ENCODE results near the gene ATP6V0B.

Gene ATP6V0B

DNA sequence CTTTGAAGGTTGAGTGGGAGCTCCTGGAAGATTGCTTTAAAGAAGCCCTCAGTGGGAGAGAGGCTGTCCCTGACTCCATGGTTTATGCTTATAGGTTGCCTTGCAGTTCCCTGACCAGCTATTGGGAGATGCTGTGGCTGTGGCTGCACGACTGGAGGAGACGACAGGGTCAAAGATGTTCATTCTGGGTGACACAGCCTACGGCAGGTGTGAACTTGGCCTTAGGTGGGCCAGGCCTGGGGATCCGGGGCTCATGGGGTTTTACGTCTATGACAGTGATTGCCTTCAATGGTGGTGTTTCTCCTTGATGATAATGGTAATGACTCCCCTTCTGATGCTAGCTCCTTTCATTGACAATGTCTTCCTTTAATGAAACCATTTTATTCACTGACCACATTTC, 4.3 kb upstream of the ATP6V0B start:
- FAIRE-seq = no peak

DNA sequence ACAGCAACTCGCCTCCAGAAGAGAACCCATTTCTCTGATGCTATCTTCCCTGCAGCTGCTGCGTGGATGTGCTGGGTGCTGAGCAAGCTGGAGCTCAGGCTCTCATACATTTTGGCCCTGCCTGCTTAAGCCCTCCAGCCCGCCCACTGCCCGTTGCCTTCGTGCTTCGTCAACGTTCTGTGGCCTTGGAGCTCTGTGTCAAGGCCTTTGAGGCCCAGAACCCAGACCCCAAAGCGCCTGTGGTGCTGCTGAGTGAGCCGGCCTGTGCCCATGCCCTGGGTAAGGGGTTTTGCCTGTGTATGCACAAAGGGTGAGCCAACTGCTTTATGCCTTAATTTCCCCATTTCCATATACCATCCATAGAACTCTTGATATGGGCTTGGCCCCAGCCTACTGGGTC, 3.8 kb upstream of the ATP6V0B start:
- no peak for FAIRE-seq

DNA sequence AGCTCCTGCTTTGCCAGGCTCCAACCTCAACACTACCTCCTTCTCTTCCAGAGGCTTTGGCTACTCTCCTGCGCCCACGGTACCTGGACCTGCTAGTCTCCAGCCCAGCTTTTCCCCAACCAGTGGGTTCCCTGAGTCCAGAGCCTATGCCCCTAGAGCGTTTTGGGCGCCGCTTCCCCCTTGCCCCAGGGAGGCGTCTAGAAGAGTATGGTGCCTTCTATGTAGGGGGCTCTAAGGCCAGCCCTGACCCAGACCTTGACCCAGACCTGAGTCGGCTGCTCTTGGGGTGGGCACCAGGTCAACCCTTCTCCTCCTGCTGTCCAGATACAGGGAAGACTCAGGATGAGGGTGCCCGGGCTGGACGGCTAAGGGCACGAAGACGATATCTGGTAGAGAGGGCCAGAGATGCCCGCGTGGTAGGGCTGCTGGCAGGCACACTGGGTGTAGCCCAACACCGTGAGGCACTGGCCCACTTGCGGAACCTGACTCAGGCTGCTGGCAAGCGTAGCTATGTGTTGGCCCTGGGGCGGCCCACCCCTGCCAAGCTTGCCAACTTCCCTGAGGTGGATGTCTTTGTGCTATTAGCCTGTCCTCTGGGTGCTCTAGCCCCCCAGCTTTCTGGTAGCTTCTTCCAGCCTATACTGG, 3.3 kb upstream of the ATP6V0B start:
- FAIRE-seq = no peak

DNA sequence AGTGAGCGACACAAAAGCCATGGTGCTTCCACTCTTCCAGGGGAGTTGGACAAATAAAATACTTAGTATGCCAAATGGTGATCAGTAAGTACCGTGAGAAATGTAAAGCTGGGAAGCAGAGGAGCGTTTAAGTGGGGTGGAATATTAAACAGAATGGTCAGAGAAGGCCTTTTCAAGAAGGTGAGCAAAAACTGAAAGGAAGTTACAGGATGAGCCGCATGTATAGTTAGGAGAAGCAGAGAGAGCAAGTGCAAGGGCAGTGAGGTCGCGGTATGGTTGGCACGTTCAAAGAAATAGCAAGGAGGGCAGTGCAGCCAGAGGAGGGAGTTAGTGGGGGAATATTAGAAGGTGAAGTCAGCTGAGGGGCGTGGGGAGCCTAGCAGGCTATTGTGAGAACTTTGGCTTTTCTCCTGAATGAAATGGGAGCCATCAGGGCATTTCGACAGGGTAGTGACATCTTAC, 748 bp upstream of the ATP6V0B start:
- FAIRE-seq = no peak

DNA sequence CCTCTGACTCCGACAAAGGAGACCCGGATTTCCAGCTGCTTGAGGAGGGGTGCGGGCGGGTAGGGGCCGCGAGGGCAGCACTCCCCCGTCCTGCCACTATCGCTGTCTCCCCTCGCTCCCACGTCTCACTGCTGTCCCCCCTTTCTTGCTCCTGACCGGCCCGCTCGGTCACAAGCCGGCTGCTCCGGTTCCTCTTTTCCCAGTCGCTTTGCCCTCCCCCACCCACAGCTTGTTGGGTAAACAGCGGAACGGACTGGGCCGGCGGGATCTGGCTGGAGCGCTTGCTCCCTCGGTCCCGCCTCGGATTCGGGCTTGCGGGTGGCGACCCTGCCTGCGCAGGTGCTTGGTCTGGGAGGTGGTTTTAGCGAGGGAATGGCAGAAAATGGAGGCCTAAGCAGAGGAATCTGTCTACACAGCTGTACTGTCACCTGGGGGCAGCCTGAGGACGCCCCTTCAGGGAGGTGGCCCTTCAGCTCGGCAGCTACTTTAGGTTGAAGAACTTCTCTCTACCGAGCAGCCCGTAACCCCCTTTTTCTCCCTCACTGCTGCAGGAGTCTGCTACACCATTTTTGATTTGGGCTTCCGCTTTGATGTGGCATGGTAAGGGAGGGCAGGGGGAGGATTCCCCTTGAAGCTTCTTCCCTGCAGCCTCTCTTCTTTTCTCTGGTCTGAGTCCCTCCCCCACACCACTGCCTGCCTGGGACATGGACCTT, 645 bp downstream of the ATP6V0B start:
- FAIRE-seq = no peak

DNA sequence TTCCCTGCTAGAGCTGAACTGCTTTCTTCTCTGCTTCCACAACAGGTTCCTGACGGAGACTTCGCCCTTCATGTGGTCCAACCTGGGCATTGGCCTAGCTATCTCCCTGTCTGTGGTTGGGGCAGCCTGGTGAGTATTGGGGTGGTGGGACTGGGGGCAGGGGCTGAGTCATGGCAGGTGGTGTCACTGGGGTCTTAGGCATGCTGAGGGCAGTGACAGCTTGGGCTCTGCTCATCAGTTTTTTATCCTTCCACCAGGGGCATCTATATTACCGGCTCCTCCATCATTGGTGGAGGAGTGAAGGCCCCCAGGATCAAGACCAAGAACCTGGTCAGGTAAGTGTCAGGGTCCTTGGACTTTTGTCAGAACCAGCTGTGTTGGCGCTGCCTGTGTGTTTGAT, 1.3 kb downstream of the ATP6V0B start:
- FAIRE-seq = no peak

DNA sequence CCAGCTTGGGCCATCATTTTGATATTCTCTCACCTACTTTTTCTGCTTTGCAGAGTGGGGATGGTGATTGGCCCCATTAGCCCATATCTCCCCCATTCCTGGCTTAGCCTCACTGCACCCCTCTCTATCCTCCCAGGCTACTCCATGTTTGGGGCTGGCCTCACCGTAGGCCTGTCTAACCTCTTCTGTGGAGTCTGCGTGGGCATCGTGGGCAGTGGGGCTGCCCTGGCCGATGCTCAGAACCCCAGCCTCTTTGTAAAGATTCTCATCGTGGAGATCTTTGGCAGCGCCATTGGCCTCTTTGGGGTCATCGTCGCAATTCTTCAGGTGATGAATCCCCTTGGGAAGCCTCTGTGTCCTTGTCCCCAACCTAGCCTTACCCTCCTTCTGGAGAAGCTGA, 2.1 kb downstream of the ATP6V0B start:
- FAIRE-seq = no peak

DNA sequence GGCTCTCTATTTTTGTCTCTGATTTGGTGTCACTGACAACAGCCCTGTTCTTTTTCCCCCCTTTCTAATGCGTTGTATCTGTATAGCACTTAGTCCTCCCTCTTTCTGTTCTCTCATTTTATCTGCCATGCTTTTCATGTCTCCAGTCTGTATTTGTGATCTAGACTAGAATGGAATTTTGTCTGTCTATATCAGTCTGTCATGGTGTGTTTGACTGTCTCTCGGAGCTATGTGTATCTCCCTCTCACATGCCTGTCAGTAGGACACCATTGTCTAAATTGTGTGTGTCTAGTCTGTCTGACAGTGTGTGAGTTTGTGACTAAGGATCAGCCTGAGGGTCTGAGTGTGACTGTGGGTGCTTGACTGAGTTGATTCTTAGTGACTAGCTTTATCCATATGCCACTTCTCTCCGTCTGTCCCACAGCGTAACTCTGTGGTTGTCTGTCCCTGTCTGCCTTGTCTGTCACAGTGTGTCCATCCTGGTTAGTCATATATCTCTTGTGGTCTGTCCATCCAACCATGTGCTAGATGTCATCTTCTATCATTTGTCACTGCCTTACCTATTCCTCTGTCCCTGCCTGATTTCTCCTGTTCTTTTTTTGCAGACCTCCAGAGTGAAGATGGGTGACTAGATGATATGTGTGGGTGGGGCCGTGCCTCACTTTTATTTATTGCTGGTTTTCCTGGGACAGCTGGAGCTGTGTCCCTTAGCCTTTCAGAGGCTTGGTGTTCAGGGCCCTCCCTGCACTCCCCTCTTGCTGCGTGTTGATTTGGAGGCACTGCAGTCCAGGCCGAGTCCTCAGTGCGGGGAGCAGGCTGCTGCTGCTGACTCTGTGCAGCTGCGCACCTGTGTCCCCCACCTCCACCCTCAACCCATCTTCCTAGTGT, 2.9 kb downstream of the ATP6V0B start:
- no peak for FAIRE-seq

DNA sequence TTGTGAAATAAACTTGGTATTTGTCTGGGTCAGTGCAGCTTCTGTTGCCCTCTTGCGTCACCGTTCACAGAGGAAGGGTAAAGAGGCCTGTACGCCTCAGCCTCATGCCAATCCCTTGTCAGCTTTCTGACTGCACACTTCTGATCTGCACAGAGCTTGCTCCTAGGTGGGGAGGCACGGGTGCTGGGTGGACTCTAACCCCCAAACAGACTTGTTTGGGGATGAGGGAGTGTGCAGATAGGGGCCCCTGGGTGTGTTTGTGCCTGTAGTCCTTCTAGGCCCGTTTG, 3.4 kb downstream of the ATP6V0B start:
- no peak for FAIRE-seq

DNA sequence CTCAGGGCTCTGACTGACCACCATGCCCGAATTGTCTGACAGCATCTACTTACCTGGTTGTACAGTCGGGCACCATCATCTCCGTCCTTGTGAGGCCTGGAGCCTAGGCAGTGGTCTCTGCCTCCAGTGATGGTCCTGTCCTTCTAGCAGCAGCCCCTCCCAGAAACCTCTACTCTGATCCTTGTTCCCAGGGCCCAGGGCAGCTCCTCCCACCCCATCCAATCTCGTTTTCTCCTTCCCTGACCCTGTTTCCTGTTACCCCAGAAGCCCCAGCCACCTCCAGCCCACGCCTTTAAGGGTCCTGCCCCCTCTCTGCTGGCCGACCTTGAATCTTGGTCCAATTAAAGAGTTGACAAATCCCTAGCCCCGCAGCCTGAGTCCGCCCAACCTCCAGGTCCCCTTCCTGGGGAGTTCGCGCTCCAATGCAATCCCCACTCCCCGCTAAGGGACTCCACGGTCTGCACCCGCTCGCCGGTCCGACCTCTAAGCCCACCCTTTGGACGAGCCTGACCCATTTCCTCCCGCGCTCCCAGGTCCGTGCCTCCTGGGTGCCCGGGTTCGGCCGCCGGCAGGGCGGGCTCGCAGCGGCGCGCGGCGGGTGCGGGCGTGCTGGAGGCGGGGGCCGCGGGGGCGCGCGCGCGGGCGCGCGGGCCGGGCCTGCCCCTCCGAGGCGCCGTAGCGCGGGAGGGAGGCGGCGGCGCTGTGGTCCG, 3.9 kb downstream of the ATP6V0B start, which contains the start of gene B4GALT2:
B4GALT2 (plus strand) TSS at position 660 of the 710 bp plus-strand sequence. CDS start 1,951 bp downstream, outside the sequence.
- FAIRE-seq = no peak

DNA sequence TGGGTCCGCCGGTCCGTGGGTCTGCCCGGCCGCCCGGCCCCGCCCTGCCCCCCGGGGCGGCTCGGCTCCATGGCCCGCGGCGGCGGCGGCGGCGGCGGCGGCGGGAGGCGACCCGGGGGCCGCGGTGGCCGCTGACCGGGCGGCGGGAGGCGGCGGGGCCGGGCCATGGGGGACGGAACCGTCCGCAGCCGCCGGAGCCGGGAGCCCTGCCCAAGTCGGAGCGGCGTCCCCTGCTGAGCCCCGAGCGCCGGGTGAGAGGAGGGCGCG, 4.4 kb downstream of the ATP6V0B start:
- FAIRE-seq = no peak

DNA sequence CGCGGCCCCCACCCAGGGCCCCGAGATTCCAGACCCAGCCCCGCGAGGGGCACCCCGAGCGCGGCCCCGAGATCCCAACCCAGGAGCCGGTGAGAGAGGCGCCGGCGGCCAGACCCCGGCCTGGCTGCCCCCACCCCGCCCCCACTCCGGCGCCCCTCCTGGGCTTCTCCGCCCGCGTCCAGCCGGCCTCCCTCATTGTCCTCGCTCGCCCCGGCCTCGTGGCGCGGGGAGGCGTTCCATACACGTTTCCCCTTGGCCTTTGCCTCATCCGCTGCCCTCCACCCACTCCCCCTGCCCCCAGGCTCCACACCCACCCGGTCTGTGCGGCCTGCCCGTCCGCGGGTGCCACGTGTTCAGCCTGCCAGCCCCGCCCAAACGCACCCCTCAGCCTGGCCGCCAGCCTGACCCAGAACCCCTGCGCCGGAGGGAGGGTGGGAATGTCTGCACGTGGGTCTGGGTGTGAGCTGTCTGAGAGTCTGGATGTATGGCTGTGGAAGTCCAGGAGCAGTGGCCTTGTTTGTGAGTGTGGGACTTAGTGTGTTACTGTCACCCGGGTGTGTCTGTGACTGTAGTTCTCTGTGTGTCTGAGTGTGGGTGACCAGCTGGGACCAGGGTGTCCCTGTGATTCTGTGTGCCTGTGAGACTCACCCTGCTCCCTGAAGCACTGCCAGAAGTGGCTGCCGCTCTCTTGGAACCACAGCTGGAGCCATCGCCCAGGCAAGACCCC, 4.9 kb downstream of the ATP6V0B start:
- FAIRE-seq = no peak

DNA sequence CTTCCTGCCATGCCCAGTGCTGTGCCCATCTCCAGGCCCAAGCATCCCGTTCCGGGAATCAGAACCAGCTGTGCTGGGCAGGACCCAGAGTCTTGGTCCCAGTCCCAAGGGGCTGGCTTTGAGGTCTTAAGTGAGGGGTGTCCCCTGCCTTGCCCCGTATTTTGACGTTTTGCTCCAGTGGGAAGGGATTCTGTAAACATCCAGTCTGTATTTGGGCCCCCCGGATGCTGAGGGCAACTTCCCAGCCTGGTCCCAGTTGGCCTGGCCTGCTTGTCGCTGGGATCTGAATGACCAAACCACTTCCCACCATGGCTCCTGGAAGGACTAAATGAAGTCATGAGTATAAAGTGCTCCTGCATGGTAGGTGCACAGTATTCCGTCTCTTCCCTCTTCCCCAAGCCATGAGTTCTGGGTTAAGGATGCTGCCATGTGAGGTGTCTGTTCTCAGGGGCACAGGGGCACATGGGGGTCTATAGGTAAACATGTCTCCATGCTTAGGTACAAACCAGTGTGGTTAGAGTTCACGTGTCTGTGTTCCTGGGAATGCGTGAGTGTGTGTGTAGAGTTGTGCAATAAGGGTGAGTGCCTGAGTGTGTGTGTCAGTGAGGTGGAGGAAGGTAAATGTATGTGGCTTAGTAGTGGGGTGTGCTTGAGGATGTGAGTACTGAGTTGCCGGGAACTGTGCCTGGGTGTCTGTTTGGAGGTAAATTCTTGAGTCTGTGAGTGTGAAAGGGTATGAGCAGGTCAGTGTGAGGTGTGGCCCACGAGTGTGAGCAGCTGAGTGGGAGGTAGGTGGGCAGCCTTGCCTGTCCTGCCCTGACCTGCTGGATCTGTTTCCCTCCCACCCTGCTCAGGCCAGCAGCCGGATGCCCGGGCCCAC, 5.7 kb downstream of the ATP6V0B start:
- no peak for FAIRE-seq

DNA sequence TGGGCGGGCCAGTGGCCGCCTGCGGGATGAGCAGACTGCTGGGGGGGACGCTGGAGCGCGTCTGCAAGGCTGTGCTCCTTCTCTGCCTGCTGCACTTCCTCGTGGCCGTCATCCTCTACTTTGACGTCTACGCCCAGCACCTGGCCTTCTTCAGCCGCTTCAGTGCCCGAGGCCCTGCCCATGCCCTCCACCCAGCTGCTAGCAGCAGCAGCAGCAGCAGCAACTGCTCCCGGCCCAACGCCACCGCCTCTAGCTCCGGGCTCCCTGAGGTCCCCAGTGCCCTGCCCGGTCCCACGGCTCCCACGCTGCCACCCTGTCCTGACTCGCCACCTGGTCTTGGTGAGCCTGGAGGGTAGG, 6.4 kb downstream of the ATP6V0B start:
- no peak for FAIRE-seq

DNA sequence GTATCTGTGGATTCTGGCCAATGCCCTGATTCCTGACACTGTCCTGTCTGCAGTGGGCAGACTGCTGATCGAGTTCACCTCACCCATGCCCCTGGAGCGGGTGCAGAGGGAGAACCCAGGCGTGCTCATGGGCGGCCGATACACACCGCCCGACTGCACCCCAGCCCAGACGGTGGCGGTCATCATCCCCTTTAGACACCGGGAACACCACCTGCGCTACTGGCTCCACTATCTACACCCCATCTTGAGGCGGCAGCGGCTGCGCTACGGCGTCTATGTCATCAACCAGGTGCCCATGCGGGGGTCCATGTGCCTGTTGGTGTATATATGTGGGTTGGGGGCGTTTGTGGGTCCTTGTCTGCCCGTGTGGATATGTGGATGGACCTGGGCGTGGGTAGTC, 6.9 kb downstream of the ATP6V0B start:
- no peak for FAIRE-seq

DNA sequence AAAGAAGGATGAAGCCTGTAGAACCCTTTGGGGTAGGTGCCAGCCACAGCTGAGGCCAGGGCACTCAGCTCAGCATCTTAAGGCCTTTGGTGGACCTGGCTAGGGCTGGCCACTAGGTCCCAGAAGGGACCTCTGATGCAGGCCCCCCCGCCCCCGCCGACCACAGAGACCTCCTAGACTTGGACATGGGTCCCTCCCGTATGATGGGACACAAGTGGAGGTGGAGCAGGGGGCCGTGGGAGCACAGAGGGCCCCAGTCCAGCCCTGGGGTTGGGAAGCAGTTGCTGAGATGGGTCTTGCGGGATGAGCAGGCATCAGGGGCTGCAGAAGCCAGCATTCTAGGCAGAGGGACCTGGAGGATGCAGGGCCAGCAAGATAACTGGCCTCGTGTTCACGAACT, 7.5 kb downstream of the ATP6V0B start:
- no peak for FAIRE-seq

DNA sequence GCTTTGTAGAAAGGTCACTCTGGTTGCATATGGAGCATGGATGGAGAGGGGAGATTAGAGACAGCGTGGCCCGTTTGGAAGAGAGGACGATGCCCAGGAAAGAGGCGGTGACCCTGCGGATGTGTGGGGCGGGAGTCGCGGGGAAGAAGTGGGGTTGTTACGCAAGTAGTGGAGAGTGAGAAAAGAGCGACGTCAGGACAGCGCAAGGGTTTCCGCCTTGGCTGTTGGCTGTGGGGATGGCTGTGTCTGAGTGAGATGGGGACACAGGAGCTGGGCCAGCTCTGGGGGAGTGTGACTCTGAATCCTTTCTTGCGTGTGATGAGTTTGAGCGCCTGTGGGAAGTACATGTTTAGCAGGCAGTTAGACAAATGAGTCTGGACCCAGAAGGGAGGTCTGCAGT, 8.0 kb downstream of the ATP6V0B start:
- no peak for FAIRE-seq

DNA sequence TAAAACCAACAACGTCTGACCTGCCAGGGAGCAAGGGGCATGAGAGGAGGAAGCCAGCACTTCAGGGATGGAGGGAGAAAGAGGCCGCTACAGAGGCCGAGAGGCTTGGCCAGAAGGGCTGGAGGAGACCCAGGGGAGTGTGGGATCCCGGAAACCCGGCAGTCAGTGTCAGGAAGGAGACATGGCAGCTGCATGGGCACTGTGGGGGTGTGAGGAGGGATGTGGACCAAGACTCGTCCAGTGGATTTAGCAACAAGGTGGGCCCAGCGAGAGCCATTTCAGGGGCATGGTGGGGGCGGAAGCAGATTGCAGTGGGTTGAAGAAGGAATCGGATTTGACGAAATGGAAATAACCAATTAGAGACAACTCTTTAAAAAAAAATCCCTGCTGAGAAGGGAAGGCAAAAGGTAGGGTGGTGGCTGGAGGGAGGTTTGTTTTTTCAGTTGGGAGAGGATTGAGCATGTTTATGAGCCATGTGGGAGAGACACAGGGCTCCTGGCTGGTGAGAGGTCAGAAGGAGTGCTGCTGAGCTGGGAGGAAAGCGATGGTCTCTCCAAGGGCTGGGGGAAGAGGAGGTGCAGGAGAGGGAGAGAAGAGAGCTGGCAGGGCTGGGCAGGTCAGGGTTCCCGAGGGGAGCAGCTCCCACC, 8.6 kb downstream of the ATP6V0B start:
- FAIRE-seq = no peak

DNA sequence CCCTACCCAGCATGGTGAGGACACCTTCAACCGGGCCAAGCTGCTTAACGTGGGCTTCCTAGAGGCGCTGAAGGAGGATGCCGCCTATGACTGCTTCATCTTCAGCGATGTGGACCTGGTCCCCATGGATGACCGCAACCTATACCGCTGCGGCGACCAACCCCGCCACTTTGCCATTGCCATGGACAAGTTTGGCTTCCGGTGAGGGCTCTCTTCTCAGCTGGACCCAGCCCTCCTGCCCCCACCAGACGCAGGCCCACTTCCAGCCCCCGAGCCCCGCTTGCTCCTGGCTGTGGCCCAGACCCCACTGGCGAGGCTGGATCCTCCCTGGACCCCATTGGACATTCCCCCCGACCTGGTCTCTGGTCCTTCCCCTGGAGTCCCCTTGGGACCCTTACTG, 10.1 kb downstream of the ATP6V0B start:
- no peak for FAIRE-seq

DNA sequence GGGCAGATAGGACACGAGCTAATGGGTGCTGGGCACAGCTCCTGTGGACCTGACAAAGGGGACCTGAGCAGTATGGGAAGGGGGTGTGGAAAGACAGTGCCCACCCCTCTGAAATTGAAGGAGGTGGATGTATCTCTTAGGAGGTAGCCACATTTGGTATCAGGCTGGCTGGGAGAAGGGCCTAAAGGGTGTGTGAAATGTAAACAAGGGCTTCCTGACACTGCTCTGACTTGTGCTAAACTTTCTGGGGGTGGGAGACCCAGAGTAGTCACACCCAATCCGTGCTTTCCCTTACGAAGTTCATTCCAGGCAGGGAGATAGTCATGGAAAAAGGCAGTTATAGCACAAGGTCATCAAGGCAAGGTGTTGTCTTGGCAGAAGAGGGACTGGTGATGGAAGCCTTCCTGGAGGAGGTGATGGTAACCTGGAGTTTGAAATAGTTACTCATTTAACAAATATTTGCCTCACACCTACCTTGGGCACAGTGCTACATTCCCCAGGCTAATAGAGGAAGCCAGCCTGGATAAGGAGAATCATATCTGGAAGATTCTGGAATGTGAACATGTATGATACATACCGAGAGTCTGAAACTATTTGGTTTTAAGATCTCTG, 11.3 kb downstream of the ATP6V0B start:
- no peak for FAIRE-seq

DNA sequence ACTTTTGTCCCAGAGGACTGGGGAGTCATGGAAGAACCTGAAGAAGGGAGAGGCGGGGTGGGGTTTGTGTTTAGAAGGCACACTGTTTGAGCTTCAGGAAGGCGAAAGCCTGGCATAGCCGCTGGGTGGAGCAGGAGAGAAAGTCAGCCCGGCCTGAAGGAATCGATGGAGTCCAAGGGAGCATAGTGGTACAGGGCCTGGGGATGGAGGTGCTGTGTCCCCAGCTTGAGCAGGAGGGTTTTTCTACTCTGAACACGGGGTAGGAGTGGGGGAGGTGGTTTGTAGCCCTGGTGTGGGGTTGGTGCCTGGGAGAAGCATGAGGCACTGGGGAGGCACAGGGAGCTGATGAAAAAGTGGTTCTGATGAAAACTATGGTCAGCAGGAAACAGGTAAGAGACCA, 12.0 kb downstream of the ATP6V0B start:
- FAIRE-seq = no peak
